ENCODE results near the gene ABHD2. TPM values are rescaled to one million over a fixed set of nuclear protein-coding genes. Genes with fewer than 3 reads are reported as not detected.

ABHD2 gene
- total and polyA plus RNA-seq, 8 donors: 7.9 to 151 (median 117) TPM

DNA sequence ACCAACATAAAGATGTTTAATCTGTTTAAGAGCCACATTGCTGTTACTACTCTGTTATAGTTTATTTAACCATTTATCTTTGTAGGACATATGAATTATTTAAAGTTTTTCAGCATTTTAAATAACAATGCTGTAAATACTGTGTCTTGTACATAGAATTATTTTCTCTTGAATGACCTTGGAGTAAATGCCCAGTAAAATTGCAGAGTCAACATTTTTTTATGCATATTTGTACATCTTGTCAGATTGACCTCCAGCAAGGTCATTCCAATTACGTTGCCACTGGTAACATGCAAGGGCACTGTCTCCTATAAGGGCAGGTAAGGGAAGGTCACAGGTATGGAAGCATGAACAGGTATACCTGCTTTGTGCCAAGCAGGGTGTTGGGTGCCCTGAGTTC is 68.8 kb downstream of the ABHD2 start:
- FAIRE-seq: peak; percentile 20
- intact Hi-C loops (cut with DNase I): no loop called here
- DNase-seq: no peak
- no peaks in the 10 kb centered on the region for H3K27me3 ChIP-seq
- no peaks in the 10 kb centered on the region for H3K9me3 ChIP-seq
- ATAC-seq: no peak
- H3K4me3 ChIP-seq: no peak overlapping the region
- TF ChIP-seq, protein P1, sequence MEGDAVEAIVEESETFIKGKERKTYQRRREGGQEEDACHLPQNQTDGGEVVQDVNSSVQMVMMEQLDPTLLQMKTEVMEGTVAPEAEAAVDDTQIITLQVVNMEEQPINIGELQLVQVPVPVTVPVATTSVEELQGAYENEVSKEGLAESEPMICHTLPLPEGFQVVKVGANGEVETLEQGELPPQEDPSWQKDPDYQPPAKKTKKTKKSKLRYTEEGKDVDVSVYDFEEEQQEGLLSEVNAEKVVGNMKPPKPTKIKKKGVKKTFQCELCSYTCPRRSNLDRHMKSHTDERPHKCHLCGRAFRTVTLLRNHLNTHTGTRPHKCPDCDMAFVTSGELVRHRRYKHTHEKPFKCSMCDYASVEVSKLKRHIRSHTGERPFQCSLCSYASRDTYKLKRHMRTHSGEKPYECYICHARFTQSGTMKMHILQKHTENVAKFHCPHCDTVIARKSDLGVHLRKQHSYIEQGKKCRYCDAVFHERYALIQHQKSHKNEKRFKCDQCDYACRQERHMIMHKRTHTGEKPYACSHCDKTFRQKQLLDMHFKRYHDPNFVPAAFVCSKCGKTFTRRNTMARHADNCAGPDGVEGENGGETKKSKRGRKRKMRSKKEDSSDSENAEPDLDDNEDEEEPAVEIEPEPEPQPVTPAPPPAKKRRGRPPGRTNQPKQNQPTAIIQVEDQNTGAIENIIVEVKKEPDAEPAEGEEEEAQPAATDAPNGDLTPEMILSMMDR (IDR thresholded peaks at IDR 0.05): no peak
- H3K27ac ChIP-seq: no peak overlapping the region
- peaks cover 5 to 37% (median 15%) of the 10 kb centered on the region in 3 donors for H3K36me3 ChIP-seq
- H3K4me1 ChIP-seq: peaks cover 0 to 5% (median 0%) of the 10 kb centered on the region in 3 donors
- WGBS, 2 donors: 19 to 29% methylated on average over 1 of the region's 1 CpG

DNA sequence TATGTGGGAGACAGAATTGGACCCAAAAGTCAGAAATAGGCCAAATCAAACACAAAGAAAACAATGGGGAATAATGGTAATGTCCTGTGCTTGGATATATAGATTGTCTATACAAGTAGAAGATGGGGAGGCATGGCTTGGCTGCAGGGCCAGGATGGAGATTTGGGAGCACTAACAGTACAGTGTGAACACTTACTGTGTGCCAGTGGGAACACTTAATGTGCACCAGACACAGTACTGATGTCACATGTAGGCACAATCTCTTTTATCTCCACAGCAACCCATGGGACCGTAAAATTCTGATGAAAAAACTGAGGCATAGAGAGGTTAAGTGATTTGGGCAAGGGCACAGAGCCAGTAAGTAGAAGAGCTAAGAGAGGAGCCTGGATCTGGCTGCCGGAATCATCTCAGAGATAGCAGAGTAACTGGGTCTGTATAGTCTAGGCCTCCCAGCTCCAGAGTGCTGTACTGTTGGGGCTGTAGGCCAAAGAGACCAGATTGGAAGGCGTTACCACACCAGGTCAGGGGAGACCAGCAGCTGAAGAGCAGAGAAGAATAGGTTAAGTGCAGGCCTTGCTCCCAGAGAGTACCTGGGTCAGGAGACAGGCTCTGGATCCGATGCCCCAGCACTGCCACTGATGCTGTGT is 69.8 kb downstream of the ABHD2 start:
- Histone ChIP-seq H3K4me3 (no peak overlapping the region), H3K9me3 (no peaks in the 10 kb centered on the region), H3K27ac (no peak overlapping the region), H3K4me1 (peaks cover 0 to 5% (median 0%) of the 10 kb centered on the region in 3 donors), H3K27me3 (no peaks in the 10 kb centered on the region), H3K36me3 (peaks cover 0 to 33% (median 6%) of the 10 kb centered on the region in 3 donors)
- peak in 1 of 4 donors; percentile 45 for ATAC-seq
- intact Hi-C loops (cut with DNase I): no loop called here
- 73 to 86% methylated on average over 4 of the region's 4 CpGs for WGBS, 2 donors
- no peak for FAIRE-seq
- DNase-seq: no peak
- TF ChIP-seq, protein P1 (IDR thresholded peaks at IDR 0.05): no peak

DNA sequence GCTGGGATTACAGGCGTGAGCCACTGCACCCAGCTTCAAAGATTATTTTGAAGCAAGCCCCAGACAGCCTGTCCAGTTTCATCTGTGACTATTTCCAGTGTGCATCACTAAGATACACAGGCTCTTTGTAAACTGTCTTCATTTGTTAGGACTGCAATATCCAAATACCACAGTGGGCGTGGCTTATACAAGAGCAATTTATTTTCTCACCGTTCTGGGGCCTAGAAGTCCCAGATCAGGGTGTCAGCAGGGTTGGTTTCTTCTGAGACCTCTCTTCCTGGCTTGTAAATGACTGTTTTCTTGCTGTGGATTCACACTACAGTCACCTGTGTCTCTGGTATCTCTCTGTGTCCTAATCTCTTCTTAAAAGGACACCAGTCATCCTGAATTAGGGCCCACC is 73.4 kb downstream of the ABHD2 start:
- ATAC-seq (no peak), FAIRE-seq (no peak), DNase-seq (no peak)
- no peak overlapping the region for H3K4me3 ChIP-seq
- H3K36me3 ChIP-seq: peaks cover 0 to 9% (median 0%) of the 10 kb centered on the region in 3 donors
- intact Hi-C loops (cut with DNase I): no loop called here
- H3K27ac ChIP-seq: no peak overlapping the region
- no peaks in the 10 kb centered on the region for H3K27me3 ChIP-seq
- TF ChIP-seq, protein P1 (IDR thresholded peaks at IDR 0.05): no peak
- peaks cover 23 to 28% (median 27%) of the 10 kb centered on the region in 3 donors for H3K4me1 ChIP-seq
- H3K9me3 ChIP-seq: no peaks in the 10 kb centered on the region
- 71 to 74% methylated on average over 3 of the region's 3 CpGs for WGBS, 2 donors

DNA sequence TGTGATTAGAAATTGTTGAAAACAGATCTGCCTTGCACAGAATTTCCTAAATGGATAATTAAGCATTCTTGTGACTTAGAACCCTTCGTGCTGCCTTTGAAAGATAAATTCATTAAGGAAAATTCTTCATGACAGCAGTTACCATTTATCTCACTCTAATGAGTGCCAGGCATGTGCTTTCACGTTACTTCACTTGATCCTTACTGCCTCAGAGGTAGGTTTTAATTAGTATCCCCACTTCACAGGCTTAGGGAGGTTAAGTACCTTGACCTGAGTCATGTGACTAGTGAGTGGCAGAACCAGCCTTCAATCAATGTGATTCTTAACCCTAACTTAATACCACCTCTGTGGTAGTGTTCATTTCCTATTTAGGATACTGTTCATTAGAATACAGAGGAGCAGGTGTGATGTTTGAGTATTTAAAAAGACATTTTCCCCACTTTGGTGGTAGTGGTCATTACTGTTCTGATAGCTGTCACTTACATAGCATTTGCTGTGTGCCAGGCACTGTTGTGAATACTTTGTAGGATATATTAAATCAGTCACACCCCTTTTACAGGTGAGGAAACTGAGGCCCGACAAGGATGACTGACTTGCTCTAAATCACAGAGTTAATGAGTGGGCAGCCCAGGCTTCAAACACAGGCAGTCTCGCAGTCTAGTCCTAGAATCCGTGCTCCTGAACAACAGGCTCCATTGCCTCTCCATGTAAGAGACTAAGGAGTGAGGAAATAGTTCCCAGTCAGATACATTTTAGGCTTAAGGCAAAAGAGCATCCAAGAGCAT is 75.2 kb downstream of the ABHD2 start:
- DNase-seq: no peak
- Histone ChIP-seq H3K4me1 (peaks cover 37 to 44% (median 38%) of the 10 kb centered on the region in 3 donors), H3K36me3 (peaks cover 0 to 4% (median 0%) of the 10 kb centered on the region in 3 donors), H3K9me3 (no peaks in the 10 kb centered on the region), H3K27me3 (no peaks in the 10 kb centered on the region), H3K27ac (no peak overlapping the region), H3K4me3 (no peak overlapping the region)
- 71 to 78% methylated on average over 5 of the region's 5 CpGs for WGBS, 2 donors
- intact Hi-C loops (cut with DNase I): no loop called here
- ATAC-seq: no peak
- FAIRE-seq: no peak
- TF ChIP-seq, protein P1 (IDR thresholded peaks at IDR 0.05): no peak
